Suprapubic skin (tissue), 3 donors: ENCODE measurements around the gene TMED6.

ENCODE experiments used
- EP300 ChIP-seq: sonication (generic); formaldehyde crosslinking; IDR thresholded peaks from one replicate; pipeline ENCODE4 v1.6.1; 2017; ENCODE audit warnings: antibody characterized with exemption
- POLR2A ChIP-seq, 2 donors: fragments of 450-650 bp; IDR thresholded peaks; one replicate each; pipeline ENCODE4 v1.6.1; 2017; ENCODE audit warnings: antibody characterized with exemption in 2 of 2, mild to moderate bottlenecking in 2 of 2, moderate library complexity in 2 of 2
- TF ChIP-seq, protein P1 (sequence below), 2 donors: fragments of 200-600 bp in 1 of 2; fragments of 450-650 bp in 1 of 2; sonication (generic) in 1 of 2; IDR thresholded peaks; one replicate each; pipeline ENCODE4 v1.5.1; 2016 to 2019; ENCODE audit warnings: antibody characterized with exemption in 2 of 2, mild to moderate bottlenecking in 1 of 2, moderate library complexity in 1 of 2

GRCh38 chr16:69327585-69328310 lies 23.8 kb downstream of the TMED6 start:
- TF ChIP-seq, protein P1, sequence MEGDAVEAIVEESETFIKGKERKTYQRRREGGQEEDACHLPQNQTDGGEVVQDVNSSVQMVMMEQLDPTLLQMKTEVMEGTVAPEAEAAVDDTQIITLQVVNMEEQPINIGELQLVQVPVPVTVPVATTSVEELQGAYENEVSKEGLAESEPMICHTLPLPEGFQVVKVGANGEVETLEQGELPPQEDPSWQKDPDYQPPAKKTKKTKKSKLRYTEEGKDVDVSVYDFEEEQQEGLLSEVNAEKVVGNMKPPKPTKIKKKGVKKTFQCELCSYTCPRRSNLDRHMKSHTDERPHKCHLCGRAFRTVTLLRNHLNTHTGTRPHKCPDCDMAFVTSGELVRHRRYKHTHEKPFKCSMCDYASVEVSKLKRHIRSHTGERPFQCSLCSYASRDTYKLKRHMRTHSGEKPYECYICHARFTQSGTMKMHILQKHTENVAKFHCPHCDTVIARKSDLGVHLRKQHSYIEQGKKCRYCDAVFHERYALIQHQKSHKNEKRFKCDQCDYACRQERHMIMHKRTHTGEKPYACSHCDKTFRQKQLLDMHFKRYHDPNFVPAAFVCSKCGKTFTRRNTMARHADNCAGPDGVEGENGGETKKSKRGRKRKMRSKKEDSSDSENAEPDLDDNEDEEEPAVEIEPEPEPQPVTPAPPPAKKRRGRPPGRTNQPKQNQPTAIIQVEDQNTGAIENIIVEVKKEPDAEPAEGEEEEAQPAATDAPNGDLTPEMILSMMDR (IDR thresholded peaks at IDR 0.05): no peak
- TF ChIP-seq POLR2A (IDR thresholded peaks at IDR 0.05): no peak
- TF ChIP-seq EP300: no peak
